ENCODE results near the gene DNAH10. TPM values are rescaled to one million over a fixed set of nuclear protein-coding genes. Genes with fewer than 3 reads are reported as not detected.
A peak's percentile ranks its signal among the peaks of the same experiment; 100 is the strongest.

DNAH10 gene
- total and polyA plus RNA-seq, 4 donors = 0.03 to 1.0 TPM; not detected in 2

DNA sequence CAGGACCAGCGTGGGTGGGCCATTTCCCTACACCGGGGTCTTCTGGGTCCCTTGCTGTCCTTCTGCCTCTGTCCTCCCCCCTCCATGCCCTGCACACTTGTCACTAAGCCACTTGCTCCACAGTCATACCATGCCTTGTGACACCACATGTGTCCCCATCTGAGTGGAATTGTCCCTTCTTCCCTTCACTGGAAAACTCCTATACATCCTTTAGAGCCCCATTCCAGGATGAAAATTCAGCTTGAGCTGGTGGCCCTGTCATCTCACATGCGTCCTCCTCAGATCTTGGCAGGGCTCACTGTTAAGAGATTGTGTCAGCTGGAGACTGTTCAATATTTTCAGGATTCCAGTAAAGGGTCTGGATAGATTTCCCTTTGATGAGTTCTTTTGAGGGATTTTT is 87.4 kb downstream of the DNAH10 start:
- ATAC-seq (ENCODE audit: low FRiP score) (no peak), DNase-seq (no peak)
- Histone ChIP-seq H3K4me1 (ENCODE audit: control insufficient read depth in 1 of 2, insufficient read depth in 2 of 2, low read length in 2 of 2) (no peaks in the 10 kb centered on the region), H3K9me3 (ENCODE audit: control insufficient read depth, low read length) (peaks cover 1% of the 10 kb centered on the region), H3K4me3 (ENCODE audit: low read length in 2 of 2) (no peak overlapping the region), H3K27ac (ENCODE audit: low read depth in 1 of 2, low read length in 2 of 2) (no peak overlapping the region), H3K36me3 (ENCODE audit: control insufficient read depth in 1 of 2, insufficient read depth in 2 of 2, low read length in 1 of 2) (no peaks in the 10 kb centered on the region), H3K27me3 (ENCODE audit: control insufficient read depth in 1 of 2, insufficient read depth in 2 of 2, low read length in 1 of 2) (no peaks in the 10 kb centered on the region)
- 61 to 69% methylated on average over 3 of the region's 3 CpGs for WGBS, 2 donors
- intact Hi-C loops (cut with DNase I) = no loop called here

DNA sequence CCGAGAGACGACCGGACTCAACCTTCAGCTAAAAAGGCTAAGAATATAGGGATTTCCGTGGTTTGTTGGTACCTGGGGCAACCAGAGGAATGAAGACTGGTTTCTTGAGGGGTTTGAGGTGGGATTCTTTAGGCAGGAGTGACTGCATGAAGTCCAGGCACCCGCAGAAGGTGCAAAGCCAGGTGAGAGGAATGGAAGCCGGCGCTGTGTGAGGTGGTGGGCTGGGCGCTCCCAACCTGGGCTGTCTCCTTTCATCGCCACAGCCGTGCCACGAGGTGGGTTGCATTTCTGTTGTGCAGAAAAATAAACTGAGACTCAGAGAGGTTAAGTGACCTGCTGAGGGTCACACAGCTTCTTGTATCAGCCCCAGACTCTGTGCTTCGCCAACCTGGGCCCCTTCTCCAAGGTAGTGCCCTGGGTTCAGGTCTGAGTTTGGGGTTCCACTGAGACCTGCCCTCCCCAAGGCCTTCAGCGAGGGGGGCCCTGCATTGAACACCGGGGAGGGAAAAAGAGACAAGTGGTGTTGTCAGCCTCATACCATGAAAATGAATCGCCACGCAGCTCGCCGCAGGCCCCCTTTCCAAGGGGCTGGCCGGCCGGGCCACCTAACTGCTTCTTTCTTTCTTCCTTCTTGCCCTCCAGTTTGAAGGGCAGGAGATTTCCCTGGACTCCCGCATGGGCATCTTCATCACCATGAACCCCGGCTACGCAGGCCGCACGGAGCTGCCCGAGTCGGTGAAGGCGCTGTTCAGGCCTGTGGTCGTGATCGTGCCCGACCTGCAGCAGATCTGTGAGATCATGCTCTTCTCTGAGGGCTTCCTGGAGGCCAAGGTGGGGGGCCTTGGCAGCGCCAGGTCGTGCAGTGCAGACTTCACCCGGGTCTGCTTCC is 88.4 kb downstream of the DNAH10 start:
- H3K4me1 ChIP-seq (ENCODE audit: control insufficient read depth in 1 of 2, insufficient read depth in 2 of 2, low read length in 2 of 2) = no peaks in the 10 kb centered on the region
- intact Hi-C loops (cut with DNase I) = no loop called here
- no peak for ATAC-seq (ENCODE audit: low FRiP score)
- no peak overlapping the region for H3K4me3 ChIP-seq (ENCODE audit: low read length in 2 of 2)
- WGBS, 2 donors = 89 to 90% methylated on average over 34 of the region's 34 CpGs
- no peaks in the 10 kb centered on the region for H3K36me3 ChIP-seq (ENCODE audit: control insufficient read depth in 1 of 2, insufficient read depth in 2 of 2, low read length in 1 of 2)
- H3K27ac ChIP-seq (ENCODE audit: low read depth in 1 of 2, low read length in 2 of 2) = no peak overlapping the region
- no peak for DNase-seq
- no peaks in the 10 kb centered on the region for H3K27me3 ChIP-seq (ENCODE audit: control insufficient read depth in 1 of 2, insufficient read depth in 2 of 2, low read length in 1 of 2)
- H3K9me3 ChIP-seq (ENCODE audit: control insufficient read depth, low read length) = peaks cover 1% of the 10 kb centered on the region

DNA sequence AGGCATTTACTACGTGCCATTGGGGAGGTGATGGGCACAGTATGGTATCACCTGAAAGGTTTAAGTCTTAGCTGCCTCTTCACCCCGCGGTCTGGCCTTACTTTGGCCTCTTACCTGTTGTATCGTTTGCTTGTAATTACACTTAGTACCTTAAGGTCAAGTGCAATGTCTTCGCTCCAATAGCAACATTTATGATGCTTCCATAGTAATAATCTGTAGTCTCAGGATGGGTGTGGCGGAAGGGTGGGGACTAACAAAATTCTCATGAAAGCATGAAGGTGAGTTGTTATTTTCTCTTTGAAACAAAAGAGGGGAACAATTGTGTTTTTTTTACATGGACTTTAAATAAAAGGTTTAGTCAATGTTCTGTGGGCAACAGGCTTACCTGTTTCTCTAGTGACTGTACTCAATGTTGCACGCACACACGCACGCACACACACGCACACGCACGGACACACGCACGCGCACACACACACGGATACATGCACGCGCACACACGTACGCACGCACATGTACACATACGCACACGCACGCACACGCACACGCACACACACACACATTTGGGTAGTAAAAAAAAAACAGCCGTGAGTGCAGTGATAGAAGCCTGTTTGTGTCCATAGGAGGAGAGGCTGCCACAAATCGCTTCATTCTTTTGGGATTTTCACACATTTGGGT is 91.4 kb downstream of the DNAH10 start:
- Histone ChIP-seq H3K9me3 (ENCODE audit: control insufficient read depth, low read length) (no peaks in the 10 kb centered on the region), H3K4me1 (ENCODE audit: control insufficient read depth in 1 of 2, insufficient read depth in 2 of 2, low read length in 2 of 2) (no peaks in the 10 kb centered on the region), H3K36me3 (ENCODE audit: control insufficient read depth in 1 of 2, insufficient read depth in 2 of 2, low read length in 1 of 2) (no peaks in the 10 kb centered on the region), H3K27me3 (ENCODE audit: control insufficient read depth in 1 of 2, insufficient read depth in 2 of 2, low read length in 1 of 2) (no peaks in the 10 kb centered on the region), H3K27ac (ENCODE audit: low read depth in 1 of 2, low read length in 2 of 2) (no peak overlapping the region), H3K4me3 (ENCODE audit: low read length in 2 of 2) (no peak overlapping the region)
- ATAC-seq (ENCODE audit: low FRiP score) (no peak), DNase-seq (peak in 1 of 2 donors; percentile 15)
- WGBS, 2 donors = 88 to 90% methylated on average over 28 of the region's 28 CpGs
- intact Hi-C loops (cut with DNase I) = no loop called here

DNA sequence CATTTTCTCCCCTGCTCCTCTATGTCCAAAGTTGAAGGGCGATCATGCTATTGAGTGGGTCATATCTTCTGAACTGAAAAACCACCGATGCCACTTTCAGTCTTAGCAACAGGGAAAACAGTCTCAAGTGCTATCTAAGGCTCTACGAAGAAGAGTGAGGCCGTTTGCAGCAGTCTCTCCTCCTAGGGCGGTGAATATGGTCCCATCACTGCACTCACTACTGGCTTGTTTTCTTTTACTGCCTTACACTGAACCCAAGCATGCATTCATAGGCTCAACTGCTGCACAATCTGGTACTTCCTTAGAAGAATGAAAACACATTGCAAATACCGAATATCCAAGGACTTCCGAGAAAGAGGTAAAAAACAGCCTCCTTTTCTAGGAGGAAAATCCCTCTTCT is 92.1 kb downstream of the DNAH10 start:
- no peaks in the 10 kb centered on the region for H3K4me1 ChIP-seq (ENCODE audit: control insufficient read depth in 1 of 2, insufficient read depth in 2 of 2, low read length in 2 of 2)

DNA sequence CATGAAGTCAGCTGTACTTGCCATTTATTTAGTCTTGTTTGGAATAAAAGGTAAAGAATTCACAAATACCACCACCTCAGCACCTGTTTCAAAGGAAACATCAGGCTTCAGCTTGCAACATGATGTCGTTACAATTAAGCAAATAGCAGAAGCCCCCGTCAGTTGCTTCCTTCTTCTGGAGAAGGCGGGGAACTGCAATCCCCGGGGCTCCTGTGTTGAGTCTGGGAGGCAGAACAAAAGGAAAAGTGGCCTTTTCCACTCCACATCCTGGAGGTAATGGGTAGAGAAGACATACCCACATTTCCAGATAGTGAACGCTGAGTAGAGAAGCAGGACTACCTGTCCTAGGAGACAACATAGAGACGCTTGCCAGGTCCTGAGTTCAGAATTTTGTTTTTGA is 92.8 kb downstream of the DNAH10 start:
- Histone ChIP-seq H3K4me1 (ENCODE audit: control insufficient read depth in 1 of 2, insufficient read depth in 2 of 2, low read length in 2 of 2) (no peaks in the 10 kb centered on the region), H3K4me3 (ENCODE audit: low read length in 2 of 2) (no peak overlapping the region), H3K27ac (ENCODE audit: low read depth in 1 of 2, low read length in 2 of 2) (no peak overlapping the region), H3K27me3 (ENCODE audit: control insufficient read depth in 1 of 2, insufficient read depth in 2 of 2, low read length in 1 of 2) (no peaks in the 10 kb centered on the region), H3K9me3 (ENCODE audit: control insufficient read depth, low read length) (no peaks in the 10 kb centered on the region), H3K36me3 (ENCODE audit: control insufficient read depth in 1 of 2, insufficient read depth in 2 of 2, low read length in 1 of 2) (no peaks in the 10 kb centered on the region)
- WGBS, 2 donors = 59 to 60% methylated on average over 6 of the region's 6 CpGs
- ATAC-seq (ENCODE audit: low FRiP score) = no peak
- peak in 1 of 2 donors; percentile 0 for DNase-seq
- intact Hi-C loops (cut with DNase I) = no loop called here

More for the DNA sequence above, 92.1 kb downstream of the DNAH10 start:
- Histone ChIP-seq H3K27me3 (ENCODE audit: control insufficient read depth in 1 of 2, insufficient read depth in 2 of 2, low read length in 1 of 2) (no peaks in the 10 kb centered on the region), H3K27ac (ENCODE audit: low read depth in 1 of 2, low read length in 2 of 2) (no peak overlapping the region), H3K9me3 (ENCODE audit: control insufficient read depth, low read length) (no peaks in the 10 kb centered on the region), H3K36me3 (ENCODE audit: control insufficient read depth in 1 of 2, insufficient read depth in 2 of 2, low read length in 1 of 2) (no peaks in the 10 kb centered on the region), H3K4me3 (ENCODE audit: low read length in 2 of 2) (no peak overlapping the region)
- intact Hi-C loops (cut with DNase I) = no loop called here
- no peak for ATAC-seq (ENCODE audit: low FRiP score)
- 53 to 54% methylated on average over 7 of the region's 7 CpGs for WGBS, 2 donors
- no peak for DNase-seq

DNA sequence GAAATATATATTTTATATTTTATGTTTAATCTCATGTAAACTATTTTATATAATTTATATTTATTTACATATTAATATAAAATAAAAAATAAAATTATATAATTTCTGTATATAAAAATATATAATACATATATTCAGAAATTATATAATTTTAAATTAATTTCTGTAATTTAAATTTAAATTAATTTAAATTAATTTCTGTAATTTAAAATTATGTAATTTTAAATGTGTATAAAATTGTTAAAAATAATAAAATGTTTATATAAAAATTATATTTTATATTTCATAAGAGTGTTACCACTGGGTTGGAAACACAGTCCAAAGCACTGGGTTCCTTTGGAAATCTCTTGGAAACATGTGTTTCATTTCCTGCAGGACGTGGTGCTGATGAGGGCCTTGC is 94.6 kb downstream of the DNAH10 start:
- ATAC-seq (ENCODE audit: low FRiP score) (no peak), DNase-seq (no peak)
- 82 to 86% methylated on average over 1 of the region's 1 CpG for WGBS, 2 donors
- Histone ChIP-seq H3K36me3 (ENCODE audit: control insufficient read depth in 1 of 2, insufficient read depth in 2 of 2, low read length in 1 of 2) (no peaks in the 10 kb centered on the region), H3K27me3 (ENCODE audit: control insufficient read depth in 1 of 2, insufficient read depth in 2 of 2, low read length in 1 of 2) (no peaks in the 10 kb centered on the region), H3K4me1 (ENCODE audit: control insufficient read depth in 1 of 2, insufficient read depth in 2 of 2, low read length in 2 of 2) (no peaks in the 10 kb centered on the region), H3K4me3 (ENCODE audit: low read length in 2 of 2) (no peak overlapping the region), H3K9me3 (ENCODE audit: control insufficient read depth, low read length) (no peaks in the 10 kb centered on the region), H3K27ac (ENCODE audit: low read depth in 1 of 2, low read length in 2 of 2) (no peak overlapping the region)
- intact Hi-C loops (cut with DNase I) = no loop called here

DNA sequence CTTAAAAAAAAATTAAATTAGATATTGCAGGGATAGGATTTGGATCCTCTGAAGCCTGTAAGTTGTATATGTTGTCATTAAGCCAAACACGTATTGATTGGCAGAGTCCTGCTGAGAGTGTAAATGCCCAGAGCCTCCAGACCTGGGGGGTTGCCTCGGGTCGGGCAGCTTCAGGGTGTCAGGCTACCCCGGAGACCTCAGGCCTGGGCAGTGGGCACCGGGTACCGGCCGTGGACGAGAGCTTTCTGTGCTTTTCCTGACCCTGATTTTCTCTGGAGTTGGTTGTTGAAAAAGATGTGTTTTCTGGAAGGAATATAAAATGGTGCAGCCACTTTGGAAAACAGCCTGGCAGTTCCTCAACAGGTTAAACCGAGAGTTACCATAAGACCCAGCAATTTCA is 96.1 kb downstream of the DNAH10 start:
- Histone ChIP-seq H3K4me3 (ENCODE audit: low read length in 2 of 2) (no peak overlapping the region), H3K27me3 (ENCODE audit: control insufficient read depth in 1 of 2, insufficient read depth in 2 of 2, low read length in 1 of 2) (no peaks in the 10 kb centered on the region), H3K36me3 (ENCODE audit: control insufficient read depth in 1 of 2, insufficient read depth in 2 of 2, low read length in 1 of 2) (no peaks in the 10 kb centered on the region), H3K9me3 (ENCODE audit: control insufficient read depth, low read length) (no peaks in the 10 kb centered on the region), H3K27ac (ENCODE audit: low read depth in 1 of 2, low read length in 2 of 2) (no peak overlapping the region), H3K4me1 (ENCODE audit: control insufficient read depth in 1 of 2, insufficient read depth in 2 of 2, low read length in 2 of 2) (no peaks in the 10 kb centered on the region)
- 76 to 79% methylated on average over 9 of the region's 9 CpGs for WGBS, 2 donors
- intact Hi-C loops (cut with DNase I) = no loop called here
- no peak for ATAC-seq (ENCODE audit: low FRiP score)
- no peak for DNase-seq

DNA sequence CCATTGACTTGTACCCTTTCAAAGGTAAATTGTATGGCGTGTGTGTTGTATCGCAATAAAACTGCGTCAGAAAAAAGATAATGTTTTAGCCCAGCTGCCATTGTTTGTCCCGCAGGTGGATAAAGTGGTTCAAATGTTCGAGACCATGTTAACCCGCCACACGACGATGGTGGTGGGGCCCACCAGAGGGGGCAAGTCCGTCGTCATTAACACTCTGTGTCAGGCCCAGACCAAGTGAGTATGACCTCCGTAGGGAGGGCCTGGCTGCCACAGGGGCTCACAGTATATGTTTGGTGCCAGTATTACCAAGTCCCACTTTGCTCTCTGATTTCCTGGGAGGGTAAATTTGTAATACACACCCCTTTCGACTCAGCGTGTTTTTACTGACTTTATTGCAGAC is 96.9 kb downstream of the DNAH10 start:
- no peak overlapping the region for H3K27ac ChIP-seq (ENCODE audit: low read depth in 1 of 2, low read length in 2 of 2)
- intact Hi-C loops (cut with DNase I) = no loop called here
- H3K9me3 ChIP-seq (ENCODE audit: control insufficient read depth, low read length) = no peaks in the 10 kb centered on the region
- H3K36me3 ChIP-seq (ENCODE audit: control insufficient read depth in 1 of 2, insufficient read depth in 2 of 2, low read length in 1 of 2) = no peaks in the 10 kb centered on the region
- no peaks in the 10 kb centered on the region for H3K4me1 ChIP-seq (ENCODE audit: control insufficient read depth in 1 of 2, insufficient read depth in 2 of 2, low read length in 2 of 2)
- H3K4me3 ChIP-seq (ENCODE audit: low read length in 2 of 2) = no peak overlapping the region
- no peaks in the 10 kb centered on the region for H3K27me3 ChIP-seq (ENCODE audit: control insufficient read depth in 1 of 2, insufficient read depth in 2 of 2, low read length in 1 of 2)
- ATAC-seq (ENCODE audit: low FRiP score) (no peak), DNase-seq (no peak)
- 69 to 72% methylated on average over 13 of the region's 13 CpGs for whole genome bisulfite sequencing, 2 donors

DNA sequence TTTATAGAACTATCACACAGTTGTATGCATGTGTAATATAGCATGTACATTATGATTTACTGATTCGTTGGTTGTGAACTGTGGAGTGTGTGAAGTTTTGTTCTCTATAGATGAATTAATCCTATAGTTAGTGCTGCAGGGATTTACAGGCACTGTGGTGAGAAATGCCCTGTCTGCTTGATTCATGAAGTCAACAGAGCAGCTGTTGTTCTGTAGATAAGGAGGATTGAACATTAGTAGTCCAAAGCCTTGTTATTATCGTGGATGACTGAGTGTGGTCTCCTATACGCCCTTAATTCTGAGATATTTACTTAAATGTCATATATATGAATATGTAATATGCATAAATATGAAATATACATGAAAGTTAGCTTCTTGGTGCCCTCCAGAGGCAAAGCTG is 98.3 kb downstream of the DNAH10 start:
- no peak for DNase-seq
- Histone ChIP-seq H3K27me3 (ENCODE audit: control insufficient read depth in 1 of 2, insufficient read depth in 2 of 2, low read length in 1 of 2) (no peaks in the 10 kb centered on the region), H3K4me3 (ENCODE audit: low read length in 2 of 2) (no peak overlapping the region), H3K4me1 (ENCODE audit: control insufficient read depth in 1 of 2, insufficient read depth in 2 of 2, low read length in 2 of 2) (no peaks in the 10 kb centered on the region), H3K9me3 (ENCODE audit: control insufficient read depth, low read length) (no peaks in the 10 kb centered on the region), H3K36me3 (ENCODE audit: control insufficient read depth in 1 of 2, insufficient read depth in 2 of 2, low read length in 1 of 2) (no peaks in the 10 kb centered on the region), H3K27ac (ENCODE audit: low read depth in 1 of 2, low read length in 2 of 2) (no peak overlapping the region)
- no peak for ATAC-seq (ENCODE audit: low FRiP score)
- intact Hi-C loops (cut with DNase I) = no loop called here
- WGBS, 2 donors = 30 to 39% methylated on average over 3 of the region's 3 CpGs

All from aorta (tissue), 5 donors.